Measurements from ENCODE around the gene ATP2B3.

The ATP2B3 gene

DNA sequence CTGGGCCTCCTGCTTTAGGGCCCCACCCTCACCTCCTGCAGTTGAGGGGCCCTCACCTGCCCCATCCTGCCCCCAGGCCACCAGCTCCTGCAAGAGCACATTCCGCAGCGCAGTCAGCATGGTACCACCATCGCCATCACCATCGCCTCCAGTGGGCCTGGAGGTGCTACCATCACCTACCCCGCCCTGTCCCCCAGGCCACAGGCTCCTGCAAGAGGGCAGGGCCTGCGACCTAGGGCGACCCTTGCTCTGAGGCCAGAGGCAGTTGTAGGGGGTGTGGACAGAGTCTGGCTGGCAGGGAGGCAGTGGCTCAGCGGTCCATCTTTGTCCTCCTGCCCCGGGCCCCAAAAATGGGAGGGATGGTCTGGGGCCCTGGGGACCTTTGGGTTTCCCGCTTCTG lies 43.2 kb upstream of the ATP2B3 start:
- DNase-seq (ENCODE audit: low read depth), result no peak
- TF ChIP-seq, protein P1, sequence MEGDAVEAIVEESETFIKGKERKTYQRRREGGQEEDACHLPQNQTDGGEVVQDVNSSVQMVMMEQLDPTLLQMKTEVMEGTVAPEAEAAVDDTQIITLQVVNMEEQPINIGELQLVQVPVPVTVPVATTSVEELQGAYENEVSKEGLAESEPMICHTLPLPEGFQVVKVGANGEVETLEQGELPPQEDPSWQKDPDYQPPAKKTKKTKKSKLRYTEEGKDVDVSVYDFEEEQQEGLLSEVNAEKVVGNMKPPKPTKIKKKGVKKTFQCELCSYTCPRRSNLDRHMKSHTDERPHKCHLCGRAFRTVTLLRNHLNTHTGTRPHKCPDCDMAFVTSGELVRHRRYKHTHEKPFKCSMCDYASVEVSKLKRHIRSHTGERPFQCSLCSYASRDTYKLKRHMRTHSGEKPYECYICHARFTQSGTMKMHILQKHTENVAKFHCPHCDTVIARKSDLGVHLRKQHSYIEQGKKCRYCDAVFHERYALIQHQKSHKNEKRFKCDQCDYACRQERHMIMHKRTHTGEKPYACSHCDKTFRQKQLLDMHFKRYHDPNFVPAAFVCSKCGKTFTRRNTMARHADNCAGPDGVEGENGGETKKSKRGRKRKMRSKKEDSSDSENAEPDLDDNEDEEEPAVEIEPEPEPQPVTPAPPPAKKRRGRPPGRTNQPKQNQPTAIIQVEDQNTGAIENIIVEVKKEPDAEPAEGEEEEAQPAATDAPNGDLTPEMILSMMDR (IDR thresholded peaks at IDR 0.05; ENCODE audit: control insufficient read depth, extremely low read depth, insufficient read depth), result no peak
- no peak overlapping the region for H3K4me3 ChIP-seq (ENCODE audit: low read depth, low read length)

DNA sequence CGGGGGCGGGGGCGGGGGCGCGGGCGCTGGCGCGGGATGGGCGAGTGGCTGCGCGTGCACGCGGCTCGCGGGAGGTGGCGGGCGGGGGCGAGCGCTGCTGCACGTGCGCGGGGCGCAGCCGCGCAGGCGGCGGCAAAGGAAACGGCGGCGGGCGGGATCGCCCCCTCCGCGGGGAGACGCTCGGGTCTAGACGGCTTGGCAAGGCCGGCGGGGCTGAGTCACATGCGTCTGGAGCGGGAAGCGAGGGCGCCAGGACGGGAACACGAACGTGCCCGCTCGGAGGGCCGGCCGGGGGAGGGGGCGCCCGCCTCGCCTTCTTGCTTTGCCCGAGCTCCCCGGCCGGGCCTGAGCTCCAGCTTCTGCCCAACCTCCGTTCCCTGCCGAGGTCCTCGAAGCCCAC lies 42.7 kb upstream of the ATP2B3 start:
- TF ChIP-seq, protein P1 (IDR thresholded peaks at IDR 0.05; ENCODE audit: control insufficient read depth, extremely low read depth, insufficient read depth), result no peak

DNA sequence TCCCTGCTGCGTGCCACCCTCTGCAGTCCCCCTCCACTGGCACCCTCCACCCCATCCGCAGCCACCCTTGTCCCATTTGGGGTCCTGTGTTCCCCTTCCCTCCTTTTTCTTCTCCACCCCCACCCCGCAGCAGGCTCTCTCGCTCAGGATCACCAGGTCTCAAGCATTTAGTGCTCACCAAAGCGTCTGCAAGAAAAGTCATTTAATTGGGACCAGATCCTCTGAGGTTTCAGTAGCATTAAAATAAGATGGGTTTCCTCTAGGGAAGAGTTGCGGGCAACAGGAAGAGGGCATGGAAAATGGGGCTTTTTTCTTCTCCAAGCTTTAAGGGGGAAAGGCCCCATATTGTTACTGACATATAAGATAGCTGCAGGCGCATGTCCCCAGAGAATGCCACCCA lies 42.2 kb upstream of the ATP2B3 start:
- no peak for DNase-seq (ENCODE audit: low read depth)
- H3K4me3 ChIP-seq (ENCODE audit: low read depth, low read length), result no peak overlapping the region
- TF ChIP-seq, protein P1 (IDR thresholded peaks at IDR 0.05; ENCODE audit: control insufficient read depth, extremely low read depth, insufficient read depth), result no peak

More for the DNA sequence above, 42.7 kb upstream of the ATP2B3 start:
- H3K4me3 ChIP-seq (ENCODE audit: low read depth, low read length), result no peak overlapping the region
- no peak for DNase-seq (ENCODE audit: low read depth)

DNA sequence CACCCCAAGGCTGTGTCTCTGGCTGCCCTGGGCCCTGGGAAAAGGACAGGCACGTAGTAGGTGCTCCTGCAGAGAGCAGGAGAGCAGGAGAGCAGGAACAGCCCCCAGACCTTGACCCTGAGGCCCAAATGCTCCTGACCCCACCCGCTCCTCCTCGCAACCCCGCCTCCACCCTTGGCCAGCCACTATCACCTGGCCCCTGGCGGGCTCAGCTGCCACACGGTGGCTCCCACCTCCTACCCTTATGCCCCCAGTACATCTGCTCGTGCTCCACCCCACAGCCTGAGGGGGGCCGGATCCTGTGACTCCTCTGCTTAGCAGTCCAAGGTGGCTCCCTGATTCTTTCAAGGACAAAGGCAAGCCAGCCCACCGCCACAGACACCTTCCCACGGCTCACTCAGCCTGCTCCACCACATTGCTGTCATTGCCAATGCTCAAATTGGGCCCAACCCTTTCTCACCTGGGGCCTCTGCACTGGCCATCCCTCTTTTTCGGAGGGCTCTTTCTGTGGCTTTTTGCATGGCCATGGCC lies 41.6 kb upstream of the ATP2B3 start:
- TF ChIP-seq, protein P1 (IDR thresholded peaks at IDR 0.05; ENCODE audit: control insufficient read depth, extremely low read depth, insufficient read depth), result no peak
- H3K4me3 ChIP-seq (ENCODE audit: low read depth, low read length), result no peak overlapping the region
- no peak for DNase-seq (ENCODE audit: low read depth)

DNA sequence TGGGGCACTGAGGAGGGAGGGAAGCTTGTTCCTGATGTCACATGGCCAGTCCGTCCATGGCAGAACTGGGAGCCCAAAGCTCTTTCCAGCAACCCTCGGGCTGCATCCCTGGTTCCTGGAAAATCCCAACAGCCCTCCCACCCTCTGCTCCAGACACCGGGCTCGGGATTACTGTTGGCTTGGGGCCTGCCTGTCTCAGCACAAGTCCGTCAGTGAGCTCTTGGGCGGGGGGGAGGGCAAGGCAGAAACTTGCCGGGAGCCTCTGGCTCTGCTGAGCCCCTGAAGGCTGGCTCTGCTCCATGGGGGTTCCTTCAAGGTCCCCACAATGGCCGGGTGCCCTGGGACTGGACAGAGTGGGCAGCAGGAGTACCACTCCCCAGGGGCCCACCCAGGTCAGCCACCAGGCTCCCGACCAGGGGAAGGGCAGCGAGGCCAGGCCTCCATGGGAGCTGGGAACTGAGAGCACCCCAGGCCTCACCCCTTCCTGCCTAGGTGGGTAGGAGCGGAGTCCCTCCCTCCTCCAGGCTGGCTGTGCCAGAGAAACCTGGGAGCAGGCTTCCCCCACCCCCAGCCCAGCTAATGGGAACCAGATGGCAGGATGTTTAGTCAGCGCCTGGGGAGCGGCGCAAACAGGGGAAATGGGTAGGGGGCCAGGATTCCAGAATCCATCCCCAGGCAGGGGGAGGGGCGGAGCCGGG lies 40.6 kb upstream of the ATP2B3 start:
- H3K4me3 ChIP-seq (ENCODE audit: low read depth, low read length), result no peak overlapping the region
- TF ChIP-seq, protein P1 (IDR thresholded peaks at IDR 0.05; ENCODE audit: control insufficient read depth, extremely low read depth, insufficient read depth), result no peak
- no peak for DNase-seq (ENCODE audit: low read depth)

DNA sequence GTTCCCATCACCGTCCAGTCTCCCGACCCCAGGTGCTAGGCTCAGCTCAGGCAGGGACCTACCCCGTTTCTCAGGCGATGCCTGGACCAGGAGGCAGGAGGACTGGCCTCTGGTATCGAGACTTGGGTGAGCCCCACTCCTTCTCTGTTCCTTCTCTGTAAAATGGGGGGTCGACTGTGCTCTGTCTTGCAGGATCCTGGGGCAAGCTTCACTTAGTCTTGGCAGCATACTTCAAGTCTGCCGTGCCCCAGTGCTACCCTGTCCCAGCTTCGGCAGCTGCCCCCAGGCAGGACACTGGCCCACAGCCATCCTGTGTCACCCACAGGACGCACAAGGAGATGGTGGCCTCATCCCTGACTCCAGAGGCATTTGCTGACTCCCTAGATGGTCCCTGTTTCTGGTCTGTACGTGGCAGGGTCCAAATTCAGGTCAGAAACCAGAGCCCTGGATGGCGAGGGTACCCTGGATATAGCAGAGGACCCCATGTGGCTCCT lies 40.0 kb upstream of the ATP2B3 start:
- no peak overlapping the region for H3K4me3 ChIP-seq (ENCODE audit: low read depth, low read length)
- DNase-seq (ENCODE audit: low read depth), result no peak
- TF ChIP-seq, protein P1 (IDR thresholded peaks at IDR 0.05; ENCODE audit: control insufficient read depth, extremely low read depth, insufficient read depth), result no peak
